EH (cell line): ENCODE results near the gene FBN2.

Experiments
- DNase-seq: peaks from one replicate; pipeline ENCODE4 v3.0.0-alpha.2; 2015; ENCODE audit warnings: low read depth

The FBN2 gene

DNA sequence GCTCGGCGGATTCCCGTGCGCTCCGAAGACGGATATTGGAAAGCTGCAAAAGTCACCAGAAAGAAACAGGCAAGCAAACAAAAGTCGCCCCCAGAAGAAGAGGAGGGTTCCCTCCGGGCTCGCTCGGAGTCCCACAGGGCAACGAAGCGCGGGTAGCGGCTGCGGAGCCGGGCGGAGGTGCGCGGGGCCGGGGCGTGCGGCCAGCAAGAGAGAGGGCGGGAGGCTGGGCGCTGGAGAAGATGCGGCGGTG, at the start of gene FBN2:
FBN2 (minus strand) TSS at position 246 of the 250 bp plus-strand sequence. CDS start 642 bp downstream, outside the sequence.
- no peak for DNase-seq

GRCh38 chr5:128587275-128587674, 49.2 kb upstream of the FBN2 start:
- DNase-seq, result no peak

- DNase-seq, result peak; percentile 89
These were observed 48.8 kb upstream of the FBN2 start for GRCh38 chr5:128586848-128587247.

DNA sequence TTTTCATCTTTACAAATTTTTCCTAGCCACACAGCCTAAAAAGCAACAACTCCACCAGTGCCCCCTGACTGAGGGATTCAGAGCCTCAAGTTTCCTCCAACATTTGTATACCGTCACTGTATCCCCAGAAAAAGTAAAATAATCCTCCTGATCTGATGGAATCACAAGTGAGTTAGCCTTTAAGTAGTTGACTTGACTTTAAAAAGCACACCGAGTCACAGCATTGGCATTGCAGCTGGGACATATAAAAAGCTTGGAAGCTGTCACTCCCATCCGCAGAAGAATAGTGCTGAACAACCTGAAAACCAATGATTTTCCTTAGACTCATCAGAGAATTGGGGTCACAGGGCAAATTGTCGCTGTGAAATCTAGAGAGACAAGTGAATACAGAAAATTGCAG, 41.6 kb upstream of the FBN2 start:
- DNase-seq, result peak; percentile 79

GRCh38 chr5:128579093-128579492, 41.0 kb upstream of the FBN2 start:
- peak; percentile 93 for DNase-seq

DNA sequence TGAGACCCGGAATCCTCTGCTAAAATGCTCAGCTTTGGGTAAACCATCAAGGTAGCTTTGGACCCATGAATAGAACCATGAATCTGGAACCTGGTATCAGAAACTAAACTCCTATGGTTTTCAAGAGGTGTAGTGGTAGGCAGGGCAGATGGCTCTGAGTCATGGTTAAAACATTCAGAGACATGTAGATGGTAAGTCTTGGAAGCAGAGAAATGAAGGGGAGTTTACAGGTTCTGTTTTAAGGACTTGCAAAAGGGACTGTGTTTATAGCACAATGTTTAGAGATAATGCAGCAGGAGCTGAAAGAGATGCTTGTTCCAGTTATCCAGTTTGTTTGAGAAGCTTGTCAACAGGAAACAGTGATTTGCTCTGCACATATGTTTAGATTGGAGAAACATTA, 36.0 kb upstream of the FBN2 start:
- DNase-seq, result peak; percentile 63

DNA sequence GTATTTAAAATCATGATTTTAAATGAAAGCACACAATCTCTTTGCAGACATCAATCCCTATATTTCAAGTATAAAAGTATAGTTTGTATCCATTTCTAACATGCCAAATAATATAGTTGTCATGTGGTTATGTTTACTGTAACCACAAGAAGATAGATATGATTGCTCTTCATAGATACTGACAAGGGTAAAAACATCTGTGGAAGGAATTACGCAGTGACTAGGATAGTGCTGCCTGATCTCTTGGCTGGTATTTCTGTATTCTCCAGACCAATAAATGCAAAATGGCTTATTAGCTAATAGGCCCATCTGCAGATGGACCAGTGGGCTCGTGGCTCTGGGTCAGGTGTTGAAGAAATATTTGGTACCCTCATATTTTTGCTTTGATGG, 34.9 kb upstream of the FBN2 start:
- no peak for DNase-seq

DNA sequence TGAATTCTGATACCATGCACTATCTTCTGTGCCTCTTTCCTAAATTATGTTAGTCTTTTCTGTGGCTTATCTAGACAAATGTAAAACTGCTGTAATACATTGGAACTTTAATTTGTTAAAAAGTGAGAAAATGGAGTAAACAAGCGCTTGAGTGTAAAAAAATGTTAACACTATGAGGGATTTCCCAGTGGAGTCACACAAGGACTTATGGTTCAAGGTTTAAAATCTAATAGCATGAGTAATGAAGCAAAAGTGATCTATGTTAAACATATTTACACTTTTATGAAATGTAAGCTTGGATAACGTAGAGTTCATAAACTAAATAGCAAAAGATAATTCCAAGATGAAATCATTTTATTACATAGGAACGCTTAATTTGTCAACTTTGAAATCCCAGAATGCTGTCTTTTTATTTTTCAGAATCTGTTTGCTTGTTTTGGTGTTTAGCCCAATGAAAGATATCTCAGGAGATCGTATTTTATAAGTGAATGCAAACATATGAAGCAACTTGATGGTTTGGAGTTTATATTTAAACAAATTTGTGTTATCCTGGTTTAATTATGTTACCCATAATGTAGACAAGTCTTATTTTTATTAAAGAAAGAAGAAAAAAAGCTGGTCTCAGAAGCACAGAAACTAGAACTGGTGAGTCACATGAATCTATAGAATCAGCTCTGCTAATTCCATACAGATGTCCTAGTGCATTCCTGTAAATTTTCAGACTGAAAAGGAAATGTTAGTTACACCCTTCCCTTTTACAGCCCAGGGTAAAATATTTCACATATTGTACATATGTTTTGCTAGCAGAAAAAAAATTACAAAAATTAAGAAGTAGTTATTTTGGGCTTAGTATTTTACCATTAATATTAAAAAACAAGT, 34.2 kb upstream of the FBN2 start:
- peak; percentile 79 for DNase-seq

- no peak for DNase-seq
These were observed 28.1 kb upstream of the FBN2 start for GRCh38 chr5:128566178-128566577.

- DNase-seq, result peak; percentile 86
These were observed 21.6 kb upstream of the FBN2 start for GRCh38 chr5:128559300-128560297.

GRCh38 chr5:128553747-128554146, 15.7 kb upstream of the FBN2 start:
- no peak for DNase-seq

DNA sequence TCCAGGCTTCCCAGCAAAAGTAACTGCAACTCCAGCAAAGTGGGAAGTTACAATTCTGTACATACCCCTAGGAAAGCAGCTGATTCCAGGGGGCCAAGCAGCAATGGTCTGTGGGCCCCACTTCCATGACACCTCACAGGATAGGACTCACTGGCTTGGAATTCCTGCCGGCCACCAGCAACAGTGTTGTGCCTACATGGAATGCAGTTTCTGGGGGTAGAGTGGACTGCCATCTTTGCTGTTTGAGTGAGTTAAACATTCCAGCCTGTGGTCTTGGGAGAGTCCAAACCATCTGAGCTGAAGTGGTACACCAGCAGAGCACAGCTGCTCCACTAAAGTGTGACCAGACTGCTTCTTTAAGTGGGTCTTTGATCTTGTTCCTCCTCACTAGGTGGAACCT, 13.4 kb upstream of the FBN2 start:
- peak; percentile 76 for DNase-seq

DNA sequence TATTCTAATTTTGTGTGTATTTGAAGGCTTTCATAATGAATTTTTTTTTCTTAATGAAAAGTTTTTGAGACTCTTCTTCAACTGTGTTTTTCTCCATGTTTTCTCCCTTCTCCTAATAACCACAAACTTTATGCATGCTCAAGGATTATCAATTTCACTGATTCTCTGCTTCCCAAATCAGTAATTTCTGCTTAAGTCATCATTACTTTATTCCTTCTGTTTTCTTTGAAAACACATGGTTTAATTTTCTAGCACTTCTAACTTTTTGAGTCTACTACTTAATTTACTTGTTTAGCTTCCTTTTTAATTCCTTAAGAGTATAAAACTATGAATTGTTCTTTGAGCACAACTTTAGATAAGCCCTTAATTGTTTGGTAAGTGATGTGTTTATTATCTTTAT, 11.5 kb upstream of the FBN2 start:
- DNase-seq, result no peak

DNA sequence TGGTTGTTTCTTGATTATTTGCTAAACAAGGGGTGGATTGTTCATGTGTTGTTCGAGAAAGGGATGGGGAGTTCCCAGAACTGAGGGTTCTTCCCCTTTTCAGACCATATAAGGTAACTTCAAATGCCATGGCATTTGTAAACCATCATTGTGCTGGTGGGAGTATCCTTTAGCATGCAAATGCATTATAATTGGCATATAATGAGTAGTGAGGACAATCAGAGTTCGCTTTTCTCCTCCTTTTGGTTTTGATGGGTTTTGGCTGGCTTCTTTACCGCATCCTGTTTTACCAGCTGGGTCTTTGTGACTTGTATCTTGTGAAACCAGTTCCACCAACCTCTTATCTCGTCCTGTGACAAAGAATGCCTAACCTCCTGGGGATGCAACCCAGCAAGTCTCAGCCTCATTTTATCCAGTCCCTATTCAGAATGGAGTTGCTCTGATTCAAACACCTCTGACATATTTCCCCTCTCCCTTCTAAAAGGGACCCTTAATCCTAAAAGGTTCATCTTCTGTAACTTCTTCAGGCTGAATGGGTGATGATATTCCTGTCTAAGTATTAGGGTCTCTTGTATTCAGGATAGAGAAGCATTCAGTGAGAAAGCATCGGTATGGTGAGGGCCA, 8.7 kb upstream of the FBN2 start:
- DNase-seq, result peak; percentile 18

DNA sequence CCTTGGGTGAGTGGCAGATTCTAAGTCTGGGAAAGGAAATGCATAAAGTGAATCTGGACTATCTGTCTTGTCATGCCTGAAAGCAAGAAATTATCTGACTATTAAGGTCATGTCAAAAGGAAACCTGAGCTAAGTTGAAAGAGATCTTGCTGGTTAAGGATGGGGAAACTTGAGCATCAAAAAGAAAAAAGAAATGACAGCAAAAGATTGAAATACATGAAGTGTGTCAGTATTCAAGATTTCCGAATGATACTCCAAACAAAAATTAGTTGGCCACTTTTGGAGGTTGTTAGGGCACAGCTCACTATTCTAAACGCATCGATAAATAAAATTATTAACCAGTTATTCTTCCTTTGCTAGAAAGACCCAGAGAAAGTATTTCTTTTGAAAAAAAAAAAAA, 3.3 kb upstream of the FBN2 start:
- no peak for DNase-seq

DNA sequence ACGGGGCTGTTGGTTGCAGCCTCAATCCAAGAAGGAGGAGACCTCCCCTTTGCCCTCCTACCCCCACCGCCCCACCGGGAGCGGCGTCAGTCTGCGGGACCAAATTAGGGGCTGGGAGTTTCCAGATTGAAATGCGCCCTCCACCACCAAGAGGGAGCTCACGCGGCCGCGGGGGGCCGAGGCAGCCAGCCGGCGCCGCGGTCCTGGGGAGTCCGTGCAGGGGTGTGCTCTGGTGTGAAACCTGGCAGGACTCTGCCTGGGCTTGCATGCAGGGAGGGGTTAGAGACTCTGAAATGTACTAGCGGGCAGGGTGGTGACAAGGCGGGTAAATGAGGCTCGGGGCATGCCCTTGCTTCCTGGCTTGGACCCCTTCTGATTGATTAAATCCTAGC, 989 bp upstream of the FBN2 start:
- DNase-seq, result peak; percentile 48

- DNase-seq, result peak; percentile 97
These were observed 399 bp upstream of the FBN2 start for GRCh38 chr5:128538250-128539037.

GRCh38 chr5:128537221-128537999, 635 bp downstream of the FBN2 start:
- DNase-seq, result peak; percentile 68

GRCh38 chr5:128536254-128537220, 1.5 kb downstream of the FBN2 start:
- DNase-seq, result peak; percentile 58

GRCh38 chr5:128535251-128535650, 2.8 kb downstream of the FBN2 start:
- DNase-seq, result peak; percentile 56
